Dendritic cell treated with granulocyte-macrophage colony-stimulating factor and Interleukin-4, amounts not matched to agents 40 ng/mL and 50 ng/mL, for 4 days (primary cell): ENCODE data around the gene ACSS1.

ENCODE experiments used
- H3K27ac Mint-ChIP-seq: one replicate; pipeline ENCODE4 v1.8.0; 2022; ENCODE audit warnings: mild to moderate bottlenecking, mixed read lengths
- H3K27me3 Mint-ChIP-seq: one replicate; pipeline ENCODE4 v1.8.0; 2022; ENCODE audit warnings: mild to moderate bottlenecking, mixed read lengths
- H3K36me3 Mint-ChIP-seq: one replicate; pipeline ENCODE4 v1.8.0; 2022; ENCODE audit warnings: low read depth, mixed read lengths
- H3K4me1 Mint-ChIP-seq: one replicate; pipeline ENCODE4 v1.8.0; 2022; ENCODE audit warnings: low read depth, mixed read lengths
- H3K4me3 Mint-ChIP-seq: one replicate; pipeline ENCODE4 v1.8.0; 2022; ENCODE audit warnings: mild to moderate bottlenecking, moderate library complexity, mixed read lengths
- H3K9me3 Mint-ChIP-seq: one replicate; pipeline ENCODE4 v1.8.0; 2022; ENCODE audit warnings: mixed read lengths
- intact Hi-C: fragments of 100-400 bp; cut with micrococcal nuclease; formaldehyde crosslinking; loops from one replicate; pipeline ENCODE4 v1.15.0; 2022

Gene ACSS1

DNA sequence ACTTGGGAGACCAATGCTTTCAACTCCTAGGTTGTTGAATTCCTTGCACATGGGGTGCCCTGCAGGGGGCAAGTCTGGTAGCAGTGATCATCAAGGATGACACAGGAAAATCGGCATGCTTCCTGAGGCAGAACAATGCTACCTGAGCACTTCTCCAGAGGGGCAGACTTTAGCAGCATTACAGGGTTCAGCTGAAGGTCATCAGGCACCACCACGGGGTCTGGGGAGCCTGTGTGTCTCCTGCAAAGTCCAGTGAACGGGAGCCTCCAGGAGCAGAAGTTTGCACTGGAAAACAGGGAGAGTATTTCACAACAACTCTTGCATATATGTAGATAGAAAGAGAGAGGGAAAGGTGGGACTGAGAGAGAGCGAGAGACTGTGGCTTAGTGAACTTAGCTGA is 13.8 kb upstream of the ACSS1 start:
- Mint-ChIP-seq H3K4me3 (no peak overlapping the region), H3K4me1 (no peaks in the 10 kb centered on the region), H3K9me3 (no peaks in the 10 kb centered on the region), H3K27me3 (peaks cover 47% of the 10 kb centered on the region), H3K36me3 (no peaks in the 10 kb centered on the region), H3K27ac (no peak overlapping the region)
- intact Hi-C loops: loop anchor here (10.0 kb wide), 1 partner anchor 103 kb away; no protein-coding TSS in a partner anchor

DNA sequence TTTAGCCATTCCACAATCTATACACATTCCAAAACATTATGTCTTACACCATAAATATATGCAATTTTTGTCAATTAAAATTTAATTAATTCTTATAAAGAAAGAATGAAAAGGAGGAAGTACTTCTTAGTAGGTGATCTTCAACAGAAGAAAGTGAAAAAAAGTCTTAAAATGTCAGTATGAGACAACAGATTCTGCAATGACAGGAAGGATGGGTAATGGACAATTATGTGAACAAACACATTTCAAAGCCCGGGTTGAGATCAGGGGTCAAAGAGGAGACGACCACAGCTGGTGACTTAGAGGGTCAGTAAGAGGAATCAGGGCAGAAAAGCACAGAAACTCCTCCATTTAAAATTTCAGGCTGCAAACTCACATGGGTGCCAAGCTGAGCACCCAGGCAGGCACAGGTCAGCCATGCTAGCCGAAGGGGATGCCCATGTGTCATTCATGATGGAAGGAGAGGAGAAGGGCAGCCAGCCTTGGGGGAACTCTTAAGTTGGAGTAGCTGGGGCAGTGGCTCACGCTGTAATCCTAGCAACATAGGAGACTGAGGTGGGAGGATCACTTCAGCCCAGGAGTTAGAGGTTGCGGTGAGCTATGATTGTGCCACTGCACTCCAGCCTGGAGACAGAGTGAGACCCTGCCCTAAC is 13.0 kb upstream of the ACSS1 start:
- Mint-ChIP-seq H3K27me3 (peaks cover 47% of the 10 kb centered on the region), H3K27ac (no peak overlapping the region), H3K9me3 (no peaks in the 10 kb centered on the region), H3K4me1 (peaks cover 5% of the 10 kb centered on the region), H3K4me3 (no peak overlapping the region), H3K36me3 (no peaks in the 10 kb centered on the region)
- intact Hi-C loops: loop anchor here (10.0 kb wide), 1 partner anchor 104 kb away; no protein-coding TSS in a partner anchor

DNA sequence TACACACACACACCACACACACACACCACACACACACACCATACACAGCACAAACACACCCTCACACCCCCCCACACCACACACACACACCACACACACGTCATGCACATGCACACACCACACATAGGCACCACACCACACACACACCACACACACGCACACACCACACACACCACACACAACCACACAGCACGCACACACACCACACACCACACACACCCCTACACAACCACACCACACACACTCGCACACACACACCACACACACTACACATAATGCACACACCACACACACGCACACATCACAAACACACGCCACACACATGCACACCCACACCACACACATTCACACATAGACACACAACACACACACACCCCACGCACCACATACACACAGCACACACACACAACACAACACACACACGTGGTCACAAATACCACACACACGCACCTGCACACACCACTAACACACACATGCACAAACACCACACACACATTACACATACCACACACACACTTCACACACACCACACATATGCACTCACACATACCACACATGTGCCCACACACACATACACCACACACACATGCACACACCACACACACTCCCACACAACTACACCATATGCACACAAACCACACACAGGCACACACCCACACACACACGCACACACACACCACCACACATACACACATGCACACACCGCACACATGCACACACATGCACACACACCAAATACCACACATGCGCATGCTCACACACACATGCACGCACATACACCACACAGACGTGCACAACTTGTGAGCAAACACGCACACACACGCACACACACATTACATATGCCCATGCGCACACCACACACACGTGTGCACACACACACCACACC is 9.4 kb upstream of the ACSS1 start:
- Mint-ChIP-seq H3K27me3 (peaks cover 44% of the 10 kb centered on the region), H3K4me3 (no peak overlapping the region), H3K4me1 (peaks cover 5% of the 10 kb centered on the region), H3K36me3 (no peaks in the 10 kb centered on the region), H3K9me3 (no peaks in the 10 kb centered on the region), H3K27ac (no peak overlapping the region)
- intact Hi-C loops: loop anchor here (5.0 to 10.0 kb wide), 2 partner anchors 135 to 327 kb away; partner anchors contain the start of gene ABHD12

DNA sequence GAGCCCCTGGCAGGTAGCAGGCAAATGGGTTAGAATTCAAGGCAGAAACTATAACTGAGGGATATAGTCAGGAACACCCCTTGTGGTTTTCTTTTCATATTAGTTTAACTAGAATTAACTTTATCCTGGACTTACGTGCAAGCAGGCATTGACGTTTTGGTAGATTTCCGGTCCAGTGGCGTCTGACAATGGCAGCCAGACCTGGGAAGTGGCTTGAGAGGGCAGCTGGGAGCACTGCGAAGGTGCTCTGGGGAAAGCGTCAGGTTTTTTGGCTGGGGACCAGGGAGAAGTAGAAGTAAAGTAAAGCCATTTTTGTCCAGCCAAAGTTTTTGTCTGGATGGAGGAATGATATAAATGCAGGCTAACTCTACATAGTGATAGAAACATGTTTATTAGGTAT is 8.4 kb upstream of the ACSS1 start:
- no peaks in the 10 kb centered on the region for H3K36me3 Mint-ChIP-seq
- no peaks in the 10 kb centered on the region for H3K9me3 Mint-ChIP-seq
- intact Hi-C loops: loop anchor here (5.0 to 10.0 kb wide), 2 partner anchors 134 to 328 kb away; partner anchors contain the start of gene ABHD12
- H3K27me3 Mint-ChIP-seq: peaks cover 40% of the 10 kb centered on the region
- H3K27ac Mint-ChIP-seq: no peak overlapping the region
- peaks cover 5% of the 10 kb centered on the region for H3K4me1 Mint-ChIP-seq
- no peak overlapping the region for H3K4me3 Mint-ChIP-seq

DNA sequence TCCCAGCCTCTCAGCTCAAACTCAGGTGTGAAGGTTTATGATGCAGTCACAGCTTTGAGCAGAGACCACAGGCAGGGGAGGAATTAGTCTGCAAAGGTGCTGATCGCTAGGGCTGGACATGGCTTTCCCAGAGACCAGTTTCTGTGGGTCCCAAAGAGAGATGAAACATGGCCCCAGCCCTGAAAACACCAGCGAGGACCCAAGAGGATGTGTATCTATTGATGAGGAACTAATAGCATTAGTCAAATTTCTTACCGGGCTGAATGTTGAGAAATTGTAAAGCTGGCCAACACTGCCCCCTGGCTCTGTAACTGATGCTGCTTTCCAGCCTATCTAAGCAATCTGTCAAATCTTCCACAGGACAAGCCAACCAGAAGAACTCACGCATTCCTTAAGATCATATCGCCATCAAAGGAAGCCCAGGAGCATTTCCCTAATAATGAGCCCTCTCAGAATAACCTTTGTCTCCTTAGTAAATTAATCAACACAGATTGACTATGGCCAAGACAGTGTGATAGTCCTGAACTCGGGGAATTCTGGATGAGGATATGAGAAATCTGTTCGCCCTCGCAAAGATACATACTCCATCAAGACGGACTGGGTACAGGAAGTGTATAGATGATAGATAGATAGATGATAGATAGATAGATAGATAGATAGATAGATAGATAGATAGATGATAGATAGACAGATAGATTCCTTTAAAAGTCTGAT is 7.8 kb upstream of the ACSS1 start:
- Mint-ChIP-seq H3K4me1 (peaks cover 5% of the 10 kb centered on the region), H3K36me3 (no peaks in the 10 kb centered on the region), H3K27me3 (peaks cover 40% of the 10 kb centered on the region), H3K27ac (no peak overlapping the region), H3K9me3 (no peaks in the 10 kb centered on the region), H3K4me3 (no peak overlapping the region)
- intact Hi-C loops: loop anchor here (1.0 to 10.0 kb wide), 3 partner anchors 70 to 329 kb away; partner anchors contain the start of gene ABHD12

DNA sequence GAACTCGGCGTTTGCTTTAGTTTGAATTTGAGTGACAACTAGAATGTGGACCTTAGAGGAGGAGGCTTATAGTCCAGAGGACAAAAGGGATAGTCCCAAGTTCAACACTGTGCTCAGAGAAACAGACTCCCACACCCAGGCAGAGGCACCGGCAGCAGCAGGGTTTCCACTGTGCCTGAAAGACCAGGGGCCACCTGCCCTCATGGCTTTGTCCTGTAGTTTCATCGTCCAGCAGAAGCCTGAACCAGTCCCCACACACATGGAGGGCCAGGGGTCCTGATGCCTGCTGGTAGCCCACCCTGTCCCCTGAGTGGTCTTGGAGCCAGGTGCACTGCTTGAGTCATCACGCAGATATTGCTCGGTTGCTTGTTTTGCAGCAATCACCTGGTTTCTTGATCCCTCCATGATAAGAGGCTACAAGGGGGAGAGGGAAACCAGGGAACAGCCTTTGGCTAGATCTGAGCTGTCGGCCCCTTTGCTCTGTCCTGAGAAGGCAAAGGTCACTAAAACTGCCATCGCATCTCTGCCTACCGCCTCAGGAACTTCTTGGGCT is 7.2 kb upstream of the ACSS1 start:
- intact Hi-C loops: loop anchor here (1.0 to 10.0 kb wide), 3 partner anchors 70 to 330 kb away; partner anchors contain the start of gene ABHD12
- Mint-ChIP-seq H3K4me3 (no peak overlapping the region), H3K4me1 (peaks cover 5% of the 10 kb centered on the region), H3K27ac (no peak overlapping the region), H3K27me3 (peaks cover 43% of the 10 kb centered on the region), H3K36me3 (no peaks in the 10 kb centered on the region), H3K9me3 (no peaks in the 10 kb centered on the region)

DNA sequence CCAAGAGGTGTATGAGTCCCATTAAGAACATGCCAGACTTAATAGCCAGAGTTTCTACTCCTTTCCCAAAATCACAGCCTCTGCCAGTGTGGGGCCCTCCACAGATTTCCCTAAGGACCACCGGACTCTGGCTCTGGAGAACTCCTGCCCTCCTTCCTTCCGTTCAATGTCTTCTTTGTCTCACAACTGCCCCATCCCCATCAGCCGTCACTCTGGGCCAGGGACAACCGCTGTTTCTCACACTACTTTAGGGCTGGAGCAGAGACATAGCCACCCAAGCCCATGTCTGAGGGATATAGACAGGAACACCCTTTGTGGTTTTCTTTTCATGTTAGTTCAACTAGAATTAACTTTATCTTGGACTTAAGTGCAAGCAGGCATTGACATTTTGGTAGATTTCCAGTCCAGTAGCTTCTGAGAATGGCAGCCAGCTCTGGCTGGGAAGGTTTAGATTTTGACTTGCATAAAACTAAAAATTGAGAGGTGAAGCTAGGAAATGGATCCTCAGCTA is 6.7 kb upstream of the ACSS1 start:
- intact Hi-C loops: loop anchor here (1.0 to 10.0 kb wide), 3 partner anchors 69 to 330 kb away; partner anchors contain the start of gene ABHD12

DNA sequence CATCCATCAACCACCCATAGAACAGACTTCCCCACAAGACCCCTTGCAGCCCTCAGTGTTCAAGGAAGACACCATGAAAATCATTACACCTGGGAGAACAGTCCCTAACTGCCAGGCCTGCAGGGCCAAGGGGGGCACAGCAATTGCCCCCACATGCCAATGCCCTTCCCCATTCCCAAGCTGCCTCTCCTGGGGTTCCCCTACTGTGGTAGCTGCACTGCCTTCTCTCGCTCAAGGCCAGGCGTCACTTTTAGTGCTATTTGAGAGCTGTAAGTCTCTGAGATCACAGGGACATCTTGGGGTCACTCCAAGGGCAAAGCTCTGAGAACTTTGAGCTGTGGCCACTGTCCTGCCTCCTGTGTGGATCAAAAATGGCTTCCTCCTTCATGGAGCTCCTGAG is 6.0 kb upstream of the ACSS1 start:
- H3K4me3 Mint-ChIP-seq: no peak overlapping the region
- H3K4me1 Mint-ChIP-seq: peaks cover 5% of the 10 kb centered on the region
- H3K9me3 Mint-ChIP-seq: no peaks in the 10 kb centered on the region
- no peak overlapping the region for H3K27ac Mint-ChIP-seq
- intact Hi-C loops: loop anchor here (10.0 kb wide), 1 partner anchor 331 kb away; the partner anchor contains the start of gene ABHD12
- H3K27me3 Mint-ChIP-seq: peaks cover 36% of the 10 kb centered on the region
- H3K36me3 Mint-ChIP-seq: no peaks in the 10 kb centered on the region

More for the DNA sequence above, 6.7 kb upstream of the ACSS1 start:
- H3K27me3 Mint-ChIP-seq: peaks cover 40% of the 10 kb centered on the region
- H3K4me3 Mint-ChIP-seq: no peak overlapping the region
- H3K27ac Mint-ChIP-seq: no peak overlapping the region
- H3K4me1 Mint-ChIP-seq: peaks cover 5% of the 10 kb centered on the region
- H3K36me3 Mint-ChIP-seq: no peaks in the 10 kb centered on the region
- H3K9me3 Mint-ChIP-seq: no peaks in the 10 kb centered on the region

DNA sequence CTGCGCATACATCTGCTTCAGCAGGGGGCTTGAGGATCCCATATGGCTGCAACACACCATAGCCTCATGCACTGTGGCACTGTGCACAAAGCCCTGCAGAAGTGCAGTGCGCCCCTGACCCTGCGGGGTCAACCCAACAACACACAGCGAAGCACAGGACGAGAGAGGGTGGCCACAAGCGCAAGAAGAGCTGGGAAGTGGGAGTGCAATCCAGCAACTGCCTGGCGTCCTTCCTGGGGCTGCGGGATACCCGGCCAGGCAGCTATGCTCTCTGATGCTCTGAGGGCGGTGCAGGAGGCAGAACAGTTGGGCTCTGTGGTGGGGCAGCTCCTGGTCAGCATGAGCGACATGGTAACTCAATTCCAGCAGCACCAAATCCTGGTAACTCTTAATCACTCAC is 5.6 kb upstream of the ACSS1 start:
- Mint-ChIP-seq H3K27ac (no peak overlapping the region), H3K36me3 (no peaks in the 10 kb centered on the region), H3K9me3 (no peaks in the 10 kb centered on the region), H3K27me3 (peaks cover 34% of the 10 kb centered on the region), H3K4me1 (peaks cover 5% of the 10 kb centered on the region), H3K4me3 (no peak overlapping the region)
- intact Hi-C loops: loop anchor here (10.0 kb wide), 1 partner anchor 331 kb away; the partner anchor contains the start of gene ABHD12

DNA sequence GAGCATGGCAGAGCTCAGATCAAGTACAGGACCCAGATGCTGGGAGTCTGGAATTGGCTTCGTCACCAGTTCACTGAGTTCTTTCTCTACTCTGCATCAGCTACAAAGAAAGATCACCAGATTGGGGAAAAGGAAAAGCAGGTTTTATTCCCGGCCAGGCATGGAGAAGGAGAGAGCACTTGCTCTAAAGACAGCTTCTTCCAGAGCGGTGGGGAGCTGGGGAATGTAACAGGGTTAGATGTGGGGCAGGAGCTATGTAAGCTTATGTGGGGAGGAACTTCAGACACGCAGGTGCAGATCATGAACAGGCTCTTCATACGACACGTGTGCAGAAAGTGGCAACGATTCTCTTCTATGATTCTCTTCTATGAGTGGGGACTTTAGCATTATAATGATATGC is 4.9 kb upstream of the ACSS1 start:
- H3K27ac Mint-ChIP-seq: no peak overlapping the region
- H3K9me3 Mint-ChIP-seq: no peaks in the 10 kb centered on the region
- H3K4me3 Mint-ChIP-seq: no peak overlapping the region
- no peaks in the 10 kb centered on the region for H3K36me3 Mint-ChIP-seq
- intact Hi-C loops: loop anchor here (10.0 kb wide), 1 partner anchor 332 kb away; the partner anchor contains the start of gene ABHD12
- peaks cover 5% of the 10 kb centered on the region for H3K4me1 Mint-ChIP-seq
- peaks cover 31% of the 10 kb centered on the region for H3K27me3 Mint-ChIP-seq

DNA sequence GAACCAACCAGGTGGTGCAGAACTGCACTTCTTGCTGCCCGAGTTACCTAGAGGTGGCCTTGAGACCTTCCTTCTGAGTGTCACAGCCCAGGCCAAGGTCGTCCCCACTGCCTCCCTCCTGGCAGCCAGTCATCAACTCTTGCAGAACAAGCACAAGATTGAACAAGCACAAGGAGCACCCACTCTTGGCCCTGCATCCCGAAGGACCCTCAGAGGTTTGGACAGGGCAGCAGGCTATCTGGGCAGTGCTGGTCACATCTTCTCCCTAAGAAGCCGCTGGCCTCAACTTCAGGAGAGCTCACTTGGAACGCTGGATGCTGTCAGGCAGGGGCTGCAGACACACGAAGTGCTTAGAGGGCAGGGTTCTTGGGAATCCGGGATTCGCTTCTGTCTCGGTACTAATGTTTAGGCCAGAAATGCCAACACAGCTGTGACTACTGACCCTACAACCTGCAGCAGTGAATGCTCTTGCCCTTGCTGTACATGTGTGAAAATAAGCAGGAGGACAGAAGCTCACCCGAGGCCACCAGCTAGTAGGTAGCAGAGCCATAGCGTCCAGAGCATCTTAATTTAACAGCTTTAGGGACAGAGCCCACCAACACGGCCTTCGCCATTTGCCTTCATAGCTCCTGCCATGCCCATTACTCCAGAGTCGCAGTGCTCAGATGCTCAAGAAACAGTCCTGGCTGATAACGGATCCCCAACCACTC is 4.0 kb upstream of the ACSS1 start:
- Mint-ChIP-seq H3K27me3 (peaks cover 31% of the 10 kb centered on the region), H3K4me3 (no peak overlapping the region), H3K9me3 (no peaks in the 10 kb centered on the region), H3K36me3 (no peaks in the 10 kb centered on the region), H3K27ac (no peak overlapping the region), H3K4me1 (peaks cover 5% of the 10 kb centered on the region)
- intact Hi-C loops: loop anchor here (10.0 kb wide), 1 partner anchor 333 kb away; the partner anchor contains the start of gene ABHD12

DNA sequence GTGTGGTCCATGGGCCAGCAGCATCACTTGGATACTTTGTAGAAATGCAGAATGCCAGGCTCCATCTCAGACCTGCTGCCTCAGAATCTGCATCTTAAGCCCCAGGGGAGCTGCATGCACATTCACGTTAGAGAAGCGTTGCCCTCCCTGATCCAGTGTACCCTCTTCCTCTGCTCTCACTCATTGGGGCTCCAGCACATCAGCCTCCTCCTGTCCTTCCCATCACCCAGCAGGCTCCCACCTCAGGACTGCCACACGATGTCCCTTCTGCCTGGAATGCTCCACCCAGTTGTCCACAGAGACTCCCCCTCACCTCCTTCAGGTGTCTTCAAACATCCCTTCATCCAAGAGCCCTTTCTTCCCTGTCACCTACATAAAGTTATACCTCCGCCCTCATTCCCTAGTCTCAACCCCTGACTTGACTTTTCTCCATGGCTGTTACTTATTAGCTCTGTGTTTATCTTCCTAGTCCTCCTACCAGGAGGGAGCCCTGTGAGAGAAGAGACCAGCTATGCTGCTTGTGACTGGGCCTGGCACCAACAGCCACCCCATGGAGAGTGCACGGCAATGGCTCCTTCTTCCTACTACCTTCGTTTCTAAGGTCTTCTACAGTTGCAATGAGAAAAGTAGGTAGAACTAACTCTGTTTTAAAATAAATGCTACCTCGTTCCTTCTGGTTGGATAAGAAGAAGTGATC is 3.3 kb upstream of the ACSS1 start:
- intact Hi-C loops: loop anchor here (10.0 kb wide), 1 partner anchor 334 kb away; the partner anchor contains the start of gene ABHD12
- Mint-ChIP-seq H3K27ac (no peak overlapping the region), H3K4me1 (peaks cover 9% of the 10 kb centered on the region), H3K9me3 (no peaks in the 10 kb centered on the region), H3K27me3 (peaks cover 30% of the 10 kb centered on the region), H3K4me3 (no peak overlapping the region), H3K36me3 (no peaks in the 10 kb centered on the region)
